Measurements from ENCODE around the gene PPP2R2B.

GRCh38 chr5:146635443-146635842, 243.1 kb downstream of the PPP2R2B start:
- TF ChIP-seq, protein P1, sequence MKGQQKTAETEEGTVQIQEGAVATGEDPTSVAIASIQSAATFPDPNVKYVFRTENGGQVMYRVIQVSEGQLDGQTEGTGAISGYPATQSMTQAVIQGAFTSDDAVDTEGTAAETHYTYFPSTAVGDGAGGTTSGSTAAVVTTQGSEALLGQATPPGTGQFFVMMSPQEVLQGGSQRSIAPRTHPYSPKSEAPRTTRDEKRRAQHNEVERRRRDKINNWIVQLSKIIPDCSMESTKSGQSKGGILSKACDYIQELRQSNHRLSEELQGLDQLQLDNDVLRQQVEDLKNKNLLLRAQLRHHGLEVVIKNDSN (IDR thresholded peaks at IDR 0.05), result no peak
- no peak for TF ChIP-seq FOXM1 (IDR thresholded peaks at IDR 0.05; ENCODE audit: borderline replicate concordance, low read depth)
- TF ChIP-seq MAX (IDR thresholded peaks at IDR 0.05), result no peak
- TF ChIP-seq ZBTB7A (IDR thresholded peaks at IDR 0.05; ENCODE audit: low read depth), result no peak
- no peak for TF ChIP-seq RAD21 (IDR thresholded peaks at IDR 0.05; ENCODE audit: low read depth)
- no peak for TF ChIP-seq TAF1 (IDR thresholded peaks at IDR 0.05; ENCODE audit: low read depth)
- no peak for TF ChIP-seq REST (IDR thresholded peaks at IDR 0.05; ENCODE audit: low read depth)
- TF ChIP-seq EGR1 (IDR thresholded peaks at IDR 0.05), result no peak
- TF ChIP-seq NFIC (IDR thresholded peaks at IDR 0.05), result no peak
- TF ChIP-seq YY1 (IDR thresholded peaks at IDR 0.05; ENCODE audit: low read depth), result no peak
